Activated effector memory CD4-positive, alpha-beta T cell treated with Interleukin-2 at 50 U/mL for 16 hours (primary cell): ENCODE data around the gene KCNK17.

Experiments
- DNase-seq: peaks from one replicate; pipeline ENCODE4 v3.0.0-alpha.2; 2020

The KCNK17 gene

DNA sequence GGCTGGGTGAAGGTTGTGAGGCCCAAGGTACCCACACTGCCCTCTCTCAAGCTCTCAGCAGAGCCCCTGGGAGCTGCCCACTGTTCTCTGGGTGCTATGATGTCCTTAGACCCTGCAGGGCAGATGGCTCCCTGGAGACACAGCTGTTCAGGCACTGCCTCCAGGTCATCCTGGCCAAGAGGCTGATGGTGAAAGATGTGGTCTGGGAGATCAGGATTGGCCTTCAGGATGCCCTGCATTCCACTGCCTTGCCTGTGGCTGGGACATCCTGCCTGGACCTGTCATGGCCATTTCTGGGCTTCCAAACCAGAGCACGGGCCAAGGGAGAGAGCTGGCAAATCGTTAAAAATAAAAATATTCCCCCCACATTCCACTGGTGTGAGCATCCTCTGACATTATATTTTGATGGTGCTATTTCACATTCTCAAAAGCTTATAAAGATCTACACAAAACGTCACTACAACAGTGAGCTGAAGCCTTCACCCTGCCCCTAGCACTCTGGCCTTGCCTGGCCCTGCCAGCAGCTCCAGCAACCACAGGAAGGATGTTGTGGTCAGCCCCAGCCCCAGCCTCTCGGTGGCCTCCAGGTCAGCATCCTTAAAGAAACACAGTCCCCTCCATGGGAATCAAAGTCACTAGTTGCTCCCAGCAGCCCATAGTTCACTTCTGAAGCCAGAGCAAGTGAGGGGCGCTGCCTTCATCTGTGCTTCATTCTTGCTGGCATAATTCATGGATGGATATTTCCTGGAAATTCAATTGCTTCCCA is 21.7 kb upstream of the KCNK17 start:
- no peak for DNase-seq

DNA sequence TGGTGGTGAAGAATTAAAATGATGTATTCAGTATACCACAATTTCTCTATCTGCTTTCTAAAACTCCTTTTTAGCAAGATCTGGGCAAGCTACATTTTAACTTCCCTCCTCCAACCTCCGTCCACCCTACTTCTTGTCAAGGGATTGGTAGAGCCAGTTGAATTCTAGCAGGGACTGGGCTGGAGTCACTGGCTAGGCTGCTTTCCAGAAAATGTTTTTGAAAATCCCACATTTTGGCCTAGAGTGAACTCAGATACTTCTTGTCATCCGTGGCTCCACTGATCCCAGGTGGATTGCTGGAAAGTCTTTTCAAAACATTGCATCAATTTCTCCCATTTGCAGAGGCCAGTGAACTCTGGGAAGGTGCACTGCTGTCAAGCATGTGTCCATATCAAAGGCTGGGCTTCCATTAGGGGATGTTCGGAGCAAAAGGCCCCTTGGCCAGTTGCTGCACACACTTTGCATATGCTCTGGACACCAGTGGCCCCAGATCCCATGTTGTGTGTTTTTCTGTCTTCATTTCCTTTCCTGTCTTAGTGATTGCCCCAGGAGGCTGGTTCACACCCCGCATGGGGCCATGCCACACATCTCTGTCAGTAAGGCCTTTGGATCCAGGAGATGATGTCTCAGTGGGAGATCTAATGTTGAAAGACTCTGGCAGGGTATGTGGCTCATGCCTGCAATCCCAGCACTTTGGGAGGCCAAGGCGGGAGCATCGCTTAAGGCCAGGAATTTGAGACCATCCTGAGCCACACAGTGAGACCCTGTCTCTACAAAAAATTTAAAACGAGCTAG is 19.6 kb upstream of the KCNK17 start:
- no peak for DNase-seq

DNA sequence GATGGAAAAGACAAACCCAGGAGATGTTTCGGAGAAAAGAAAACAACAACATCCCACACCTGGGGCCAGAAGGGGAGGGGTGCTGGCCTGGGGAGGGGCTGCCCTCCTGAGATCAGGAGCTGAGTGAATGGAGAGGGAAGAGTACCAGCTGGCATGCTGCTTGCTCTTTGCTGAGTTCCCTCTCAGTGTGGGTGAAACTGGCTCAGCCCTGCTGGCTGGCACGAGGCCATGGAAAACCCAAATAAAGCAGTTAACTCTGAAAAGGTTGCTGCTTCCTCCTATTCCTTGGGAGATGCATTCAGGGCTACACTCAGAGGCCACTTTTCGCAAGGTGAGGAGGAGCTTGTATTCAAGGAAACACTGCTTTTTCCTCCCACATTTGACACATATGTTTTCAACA is 16.3 kb upstream of the KCNK17 start:
- no peak for DNase-seq

DNA sequence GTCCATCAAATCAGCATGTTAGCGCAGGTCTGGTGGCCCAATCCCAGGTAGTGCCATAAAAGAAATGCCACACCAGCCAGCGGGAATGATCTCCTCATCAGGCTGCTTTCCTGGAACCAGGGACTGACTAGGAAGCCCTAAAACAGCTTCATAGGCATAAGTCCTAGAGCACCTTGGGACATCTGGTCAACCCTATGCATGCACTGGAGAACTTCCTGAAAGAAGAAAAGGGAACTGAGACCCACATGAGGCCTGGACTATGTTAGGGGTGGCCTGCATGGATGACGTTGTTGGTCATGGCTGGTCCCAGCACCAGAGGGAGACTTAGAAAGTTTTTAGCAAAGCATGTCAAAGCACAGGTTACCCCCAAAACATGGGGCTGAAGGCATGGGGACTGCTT is 15.8 kb upstream of the KCNK17 start:
- DNase-seq = no peak

DNA sequence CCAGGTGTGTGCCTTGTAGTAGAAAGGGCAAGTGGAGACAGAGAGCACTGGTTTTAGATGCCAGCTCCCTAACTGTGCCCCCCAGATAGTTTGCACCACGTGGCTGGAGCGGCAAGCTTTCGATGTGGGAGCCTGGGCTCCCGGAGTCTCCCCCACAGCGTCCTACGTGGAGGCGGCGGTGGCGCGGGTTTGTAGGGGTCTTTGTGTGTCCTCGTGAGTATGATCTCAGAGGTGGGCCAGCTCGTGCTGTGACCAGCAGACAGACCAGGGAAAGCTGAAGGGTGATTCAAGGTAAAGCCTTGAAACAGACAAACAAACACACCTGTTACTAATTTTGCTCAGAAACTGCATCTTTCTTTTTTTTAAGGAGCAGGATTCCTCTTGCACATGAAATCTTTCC is 13.8 kb upstream of the KCNK17 start:
- no peak for DNase-seq

DNA sequence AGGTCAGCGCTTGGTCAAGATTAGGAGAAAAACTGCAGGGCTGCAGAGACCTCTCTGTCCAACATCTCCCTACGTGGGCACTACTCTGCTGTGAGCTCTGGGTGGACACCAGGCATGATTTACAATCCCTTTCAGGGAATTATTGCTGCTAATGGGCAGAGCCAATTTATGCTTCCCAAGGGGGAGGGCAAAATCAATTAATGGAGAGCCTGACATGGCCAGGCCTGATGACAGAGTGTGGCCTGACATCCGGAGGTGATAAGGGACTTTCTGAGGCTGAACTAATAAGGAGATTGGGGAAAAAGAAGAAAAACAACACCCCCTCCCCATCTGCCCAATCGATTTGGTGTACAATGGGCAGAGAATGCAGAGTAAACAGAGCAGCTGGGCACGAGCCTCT is 13.3 kb upstream of the KCNK17 start:
- DNase-seq = no peak

DNA sequence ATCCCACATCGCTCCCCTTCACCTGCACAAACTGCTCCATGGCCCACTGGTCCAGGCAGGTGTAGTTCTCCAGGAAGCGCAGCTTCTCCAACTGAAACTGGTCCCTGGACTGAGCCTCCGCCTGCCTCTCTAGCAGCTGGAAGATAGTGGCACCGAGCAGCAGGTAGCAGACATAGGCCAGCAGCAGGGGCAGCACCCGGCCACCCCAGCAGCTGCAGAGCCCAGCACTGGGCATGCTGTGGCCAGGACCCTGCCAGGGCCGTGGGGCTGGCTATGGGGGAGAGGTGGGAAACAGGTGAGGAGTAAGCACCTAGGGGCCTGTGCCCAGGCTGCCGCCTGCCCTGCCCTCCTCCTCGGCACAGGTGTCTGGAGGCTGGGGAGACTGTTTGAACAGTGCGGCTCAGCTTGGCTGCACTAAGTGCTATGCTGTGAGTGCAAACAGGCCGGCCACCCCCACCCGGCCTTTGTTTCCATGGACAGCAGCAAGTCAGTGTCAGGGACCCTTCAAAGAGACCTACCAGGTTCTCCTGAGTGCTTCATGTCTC is 8.2 kb upstream of the KCNK17 start, which contains the start of gene KCNK16:
TSS of gene KCNK16 (minus strand) at position 397 of the 545 bp plus-strand sequence. CDS start at position 235, 162 bp downstream.
- DNase-seq = no peak

DNA sequence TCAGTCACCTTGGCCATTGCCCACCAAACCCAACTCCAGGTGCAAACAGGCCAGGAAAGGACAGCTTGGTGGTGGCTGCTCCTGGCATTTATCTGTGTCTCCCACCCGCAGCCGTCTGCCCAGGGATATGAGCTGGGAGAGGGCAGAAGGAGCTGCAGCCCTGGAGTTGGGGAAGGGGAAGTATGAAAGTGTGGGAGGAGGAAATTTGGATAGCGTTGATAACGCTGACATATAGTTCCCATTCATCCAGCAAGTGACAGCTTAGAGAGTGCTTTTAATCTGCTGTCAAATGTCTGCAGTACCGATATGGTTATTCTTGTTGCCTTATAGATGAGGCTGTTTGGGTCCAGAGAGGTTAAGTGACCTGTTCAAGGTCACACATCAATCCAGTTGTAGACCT is 7.5 kb upstream of the KCNK17 start:
- DNase-seq = no peak

DNA sequence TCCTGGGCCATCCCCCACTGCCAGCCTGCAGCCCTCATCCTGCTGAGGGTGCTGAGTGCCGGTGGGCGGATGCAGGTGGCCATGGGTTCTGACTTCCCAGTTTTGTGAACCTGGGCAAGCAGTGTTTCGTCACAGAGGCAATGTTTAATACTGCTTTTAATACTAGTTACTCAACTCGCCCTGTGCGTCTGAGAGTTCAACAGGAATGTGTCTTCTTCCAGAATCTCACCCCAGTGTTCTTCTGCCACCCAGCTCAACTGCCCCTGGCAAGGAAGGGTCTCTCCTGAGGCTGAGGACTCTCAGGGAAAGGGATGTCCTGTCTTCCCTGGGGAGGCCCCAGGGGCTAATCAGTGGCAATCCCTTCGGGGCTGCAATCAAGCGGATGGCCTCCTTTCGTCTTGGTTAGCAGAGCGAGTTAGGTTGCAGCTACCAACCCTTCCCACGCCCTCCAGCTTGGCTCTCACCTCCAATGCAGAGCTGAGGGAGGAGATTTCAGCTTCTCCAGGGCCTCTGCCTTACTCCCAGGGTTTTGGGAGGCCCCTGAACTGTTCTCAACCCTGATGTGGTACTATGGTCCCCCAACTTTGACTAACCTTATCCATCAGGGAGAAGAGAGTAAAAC is 6.3 kb upstream of the KCNK17 start:
- DNase-seq = no peak

DNA sequence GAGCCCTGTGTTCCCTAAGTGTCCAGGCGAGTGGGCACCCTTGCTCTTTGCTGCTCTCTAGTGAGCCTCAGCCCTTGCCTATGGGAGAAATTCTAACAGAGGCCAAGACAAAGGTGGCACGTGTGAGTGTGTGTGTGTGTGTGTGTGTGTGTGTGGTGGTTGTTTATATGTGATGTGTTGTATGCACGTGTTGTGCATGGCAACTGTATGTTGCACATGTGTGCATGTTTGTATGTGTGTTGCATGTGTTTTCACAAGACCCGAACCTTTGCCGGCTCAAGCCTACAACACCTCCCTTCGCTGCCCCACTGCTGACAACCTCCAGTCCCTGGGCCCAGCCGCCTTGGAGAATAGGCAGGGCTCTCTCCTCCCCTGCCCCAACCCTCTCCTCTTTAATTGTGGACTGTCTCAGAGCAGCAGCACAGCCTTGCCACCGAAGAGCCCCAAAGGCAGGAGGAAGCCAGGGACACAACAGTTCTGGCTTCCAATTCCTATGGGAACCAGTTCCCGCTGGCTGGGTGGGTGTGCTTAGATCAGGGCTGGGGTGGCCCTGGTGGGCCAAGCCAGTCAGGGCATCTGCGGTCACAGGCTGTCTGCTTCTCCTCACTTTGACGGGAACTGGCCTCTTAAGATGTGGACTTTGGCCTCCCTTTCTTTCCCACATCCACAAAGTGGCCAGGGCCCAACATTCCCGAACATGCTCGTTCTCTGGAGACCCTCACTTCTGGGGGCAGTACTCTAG is 5.6 kb upstream of the KCNK17 start:
- no peak for DNase-seq

DNA sequence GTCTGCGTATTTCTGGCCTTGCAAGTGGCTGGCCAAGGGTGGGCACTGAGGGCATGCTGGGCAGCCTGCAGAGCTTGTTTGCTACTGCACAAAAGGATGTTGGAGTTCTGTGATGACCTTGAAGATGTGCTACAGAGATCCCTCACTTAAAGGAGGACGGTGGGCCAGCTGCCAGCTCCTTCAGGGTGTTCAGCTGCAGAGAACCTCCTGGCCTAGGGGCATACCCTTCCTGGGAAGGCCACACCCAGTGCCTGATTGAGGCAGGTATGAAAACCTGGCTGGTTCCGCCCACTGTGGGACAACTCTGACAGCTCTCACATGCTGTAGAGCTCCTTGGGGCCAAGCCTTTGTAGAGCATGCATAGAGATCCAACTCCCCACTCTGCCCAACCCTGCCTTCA is 3.0 kb upstream of the KCNK17 start:
- no peak for DNase-seq

DNA sequence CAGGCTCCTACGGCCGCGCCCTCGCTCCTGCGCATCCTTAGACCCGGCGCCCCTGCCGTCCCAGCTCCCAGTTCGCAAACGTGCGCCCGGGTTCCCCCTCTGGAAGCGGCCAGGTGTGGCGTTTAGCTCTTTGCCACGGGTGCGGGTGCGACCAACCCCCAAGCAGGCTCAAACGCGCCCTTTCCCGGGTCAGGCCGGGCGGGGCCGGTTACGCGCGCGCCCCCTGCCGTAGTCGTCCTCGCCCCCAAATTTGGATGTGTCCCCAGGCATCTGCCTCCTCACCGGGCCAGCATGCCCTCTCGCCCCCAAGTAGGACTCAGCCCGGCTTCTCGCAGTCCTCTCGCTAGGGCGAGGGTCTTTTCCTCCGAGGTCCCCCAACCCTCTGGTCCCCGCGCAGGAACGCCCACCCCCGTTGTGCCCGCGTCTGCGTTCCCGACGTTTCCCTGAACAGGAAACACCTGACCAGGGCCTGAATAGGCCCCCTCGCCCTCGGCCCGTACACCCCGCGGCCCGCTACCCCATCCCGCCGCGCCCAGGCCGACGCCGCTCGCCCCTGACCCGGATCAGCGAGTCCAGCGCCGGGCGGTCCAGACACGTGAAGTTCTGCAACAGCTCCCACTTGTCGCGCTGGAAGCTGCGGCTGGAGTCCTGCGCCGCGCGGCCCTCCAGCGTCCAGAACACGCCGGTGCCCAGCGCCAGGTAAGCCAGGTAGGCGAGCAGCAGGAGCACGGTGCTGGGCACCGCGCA is 520 bp downstream of the KCNK17 start:
- DNase-seq = no peak

DNA sequence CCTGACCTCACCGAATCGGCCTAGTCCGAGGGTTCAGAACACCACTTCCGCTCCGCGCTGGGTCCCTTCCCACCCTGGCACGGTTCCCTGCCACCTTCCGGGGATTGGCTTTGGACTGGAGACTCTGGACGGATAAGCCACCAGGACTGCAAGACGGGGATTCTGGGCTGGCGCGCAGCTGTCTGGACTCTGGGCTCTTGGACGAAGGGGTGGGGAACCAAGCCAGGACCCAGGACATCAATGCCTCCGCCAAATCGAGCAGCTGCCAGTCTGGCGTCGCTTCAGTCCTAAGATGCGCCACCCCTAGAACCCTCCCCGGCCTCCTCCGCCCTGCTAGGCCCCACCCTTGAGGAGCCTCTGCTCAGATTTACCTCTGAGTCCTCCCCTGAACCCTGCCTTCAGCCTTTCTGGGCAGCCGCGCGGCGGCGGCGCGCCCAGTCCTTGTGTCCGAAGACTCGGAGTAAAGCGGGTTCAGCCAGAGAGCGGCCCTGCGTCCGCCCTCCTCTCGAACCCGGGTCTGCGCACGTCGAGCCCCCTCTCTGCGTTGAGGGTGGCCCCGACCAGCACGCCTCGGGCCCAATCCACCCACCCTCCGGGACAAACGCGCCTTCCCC is 1.2 kb downstream of the KCNK17 start:
- no peak for DNase-seq

DNA sequence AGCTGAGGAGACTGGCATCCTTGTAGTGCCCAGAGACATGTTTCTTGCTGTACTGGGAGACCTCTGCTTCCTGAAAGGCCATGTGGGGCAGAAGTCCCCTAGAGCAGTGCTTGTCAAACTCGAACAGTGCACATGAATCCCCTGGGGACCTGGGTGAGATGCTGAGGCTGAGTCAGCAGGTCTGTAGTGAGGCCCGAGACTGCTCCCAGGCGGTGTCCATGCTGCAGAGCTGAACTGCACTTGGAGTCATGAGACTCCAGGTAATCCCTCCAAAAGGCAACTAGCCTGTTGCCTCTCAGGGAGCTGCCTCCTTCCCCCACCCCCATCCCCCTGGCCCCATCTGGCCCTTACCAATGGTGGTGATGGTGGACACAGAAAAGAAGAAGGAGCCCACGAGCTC is 3.7 kb downstream of the KCNK17 start:
- DNase-seq = no peak

DNA sequence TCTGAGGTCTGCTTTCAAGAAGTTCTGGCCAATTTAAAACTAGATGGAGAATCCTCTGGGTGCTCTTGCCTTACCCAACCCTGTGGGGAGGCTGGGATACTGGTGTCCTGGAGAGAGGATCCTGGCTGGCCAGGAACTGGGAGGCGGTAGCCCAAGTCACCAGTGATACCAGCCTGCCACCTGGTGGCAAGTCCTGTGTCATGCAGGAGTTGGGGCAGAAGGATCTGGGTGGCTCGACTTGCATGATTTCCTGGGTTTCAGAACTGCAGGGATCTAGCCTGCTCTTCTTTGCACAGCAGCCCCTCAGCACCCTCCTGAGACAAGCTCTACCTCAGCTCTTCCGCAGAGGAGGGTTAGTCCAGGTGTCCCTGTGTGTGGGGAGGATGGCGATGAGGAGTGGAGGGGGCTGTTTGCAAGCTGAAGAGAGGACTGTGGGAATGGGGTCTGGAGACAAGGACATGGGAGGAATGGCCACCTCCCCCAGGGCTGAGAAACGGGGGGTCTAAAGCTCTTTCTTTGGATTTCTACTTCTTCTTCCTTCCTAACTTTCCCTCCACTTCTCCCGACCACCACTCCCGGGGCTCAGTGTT is 4.2 kb downstream of the KCNK17 start:
- peak; percentile 30 for DNase-seq

DNA sequence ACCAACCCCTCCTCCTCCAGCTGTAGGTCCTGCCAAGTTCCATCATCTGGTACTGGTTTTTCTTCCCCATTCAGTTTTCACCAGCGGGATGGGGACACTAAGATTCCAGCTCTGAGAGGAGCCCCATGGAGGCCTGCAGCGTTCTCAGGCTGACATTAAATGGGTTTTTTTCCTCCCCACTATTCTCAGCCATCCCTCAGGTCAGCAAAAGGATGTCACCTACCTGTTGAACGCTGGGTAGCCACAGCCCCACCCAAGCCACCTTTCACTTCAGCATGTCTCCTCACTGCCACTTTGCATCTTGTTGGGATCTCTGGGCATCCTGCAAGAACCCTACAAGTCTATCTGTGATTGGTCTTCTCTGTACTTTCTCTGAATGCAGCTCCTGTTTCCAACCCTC is 6.8 kb downstream of the KCNK17 start:
- DNase-seq = no peak

DNA sequence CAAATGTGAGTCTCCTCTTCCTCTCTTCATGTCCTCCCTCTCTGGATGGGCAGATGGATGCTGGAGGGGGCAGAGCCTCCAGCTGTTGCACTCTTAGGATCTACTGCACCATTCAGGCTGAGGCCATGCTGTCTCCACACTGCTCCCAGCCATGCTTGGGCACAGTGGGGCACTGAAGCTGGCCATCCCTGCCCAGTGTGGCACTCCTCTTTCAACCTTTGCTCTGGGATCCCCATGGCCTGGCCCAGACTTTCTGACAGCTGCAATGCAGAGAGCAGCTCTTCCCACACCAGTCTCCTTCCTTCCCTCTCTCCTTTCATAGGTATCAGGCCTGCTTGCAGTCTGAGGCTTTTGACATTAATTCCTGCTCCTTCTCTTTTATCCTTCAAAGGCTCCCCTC is 9.3 kb downstream of the KCNK17 start:
- DNase-seq = no peak

DNA sequence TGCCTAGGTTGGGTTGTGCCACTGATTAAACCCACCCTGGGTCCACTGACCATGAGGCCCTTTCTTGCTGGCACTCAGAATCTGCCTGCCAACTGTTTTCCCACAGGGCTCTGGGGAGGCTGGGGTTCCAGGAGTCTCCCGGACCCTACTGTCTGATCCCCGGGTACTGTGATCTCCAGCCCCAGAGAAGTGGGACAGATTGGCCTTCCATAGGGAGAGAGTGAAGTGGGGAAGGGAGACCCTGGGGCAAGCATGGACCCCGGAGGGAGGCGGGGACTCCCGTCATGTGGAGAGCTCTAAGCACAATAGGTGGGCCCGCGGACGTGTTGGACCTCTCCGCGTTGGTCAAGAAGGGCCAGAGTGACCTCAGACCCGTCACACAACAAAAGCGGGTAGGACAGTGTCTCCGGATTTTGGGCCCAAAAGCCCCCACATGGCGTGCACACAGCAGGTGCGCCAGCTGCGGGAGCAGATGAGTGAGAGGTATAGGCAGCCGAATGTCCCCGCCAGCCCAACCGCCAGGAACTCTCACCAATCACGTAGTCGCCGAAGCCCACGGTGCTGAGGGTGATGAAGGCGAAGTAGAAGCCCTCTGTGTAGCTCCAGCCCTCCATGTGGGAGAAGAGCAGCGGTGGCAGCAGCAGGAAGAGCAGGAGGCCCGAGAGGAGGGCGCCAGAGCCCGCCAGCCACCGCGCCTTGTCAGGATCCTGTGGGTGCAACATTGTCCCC is 10.6 kb downstream of the KCNK17 start:
- DNase-seq = no peak

DNA sequence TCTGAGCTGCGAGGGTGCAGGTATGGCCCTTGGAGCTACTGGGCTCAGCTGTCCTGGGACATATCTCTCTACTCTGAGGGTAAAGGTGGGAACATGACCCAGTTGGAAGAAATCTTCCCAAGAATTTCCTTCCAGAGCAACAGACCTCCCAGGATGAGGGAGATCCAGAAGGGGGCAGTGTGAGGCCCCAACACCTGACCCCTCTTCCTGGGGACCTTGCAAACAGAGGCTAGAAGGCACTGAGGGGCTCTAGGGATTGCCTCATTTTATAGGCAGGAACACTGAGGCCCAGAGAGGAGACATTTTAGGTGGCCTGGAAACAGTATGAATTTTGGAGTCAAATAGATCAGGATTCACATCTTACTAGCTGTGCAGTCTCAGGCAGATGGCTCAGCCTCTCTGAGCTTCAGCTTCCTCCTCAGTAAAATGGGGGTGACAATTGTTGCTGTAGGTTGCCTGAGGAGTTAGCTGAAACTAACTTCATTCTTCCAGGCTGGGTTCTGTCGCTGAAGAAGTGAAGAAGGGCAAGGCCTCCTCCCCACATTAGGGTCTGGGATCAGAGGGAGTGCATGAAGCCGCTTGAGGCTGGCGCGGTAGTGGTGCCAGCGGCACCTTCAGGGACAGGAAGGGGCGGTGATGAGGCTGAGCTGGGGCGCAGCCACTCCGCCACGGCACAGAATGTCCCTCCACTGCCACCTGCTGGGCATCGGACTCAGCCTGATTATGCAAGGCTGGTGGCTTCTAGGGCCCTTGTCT is 11.4 kb downstream of the KCNK17 start:
- peak; percentile 75 for DNase-seq

DNA sequence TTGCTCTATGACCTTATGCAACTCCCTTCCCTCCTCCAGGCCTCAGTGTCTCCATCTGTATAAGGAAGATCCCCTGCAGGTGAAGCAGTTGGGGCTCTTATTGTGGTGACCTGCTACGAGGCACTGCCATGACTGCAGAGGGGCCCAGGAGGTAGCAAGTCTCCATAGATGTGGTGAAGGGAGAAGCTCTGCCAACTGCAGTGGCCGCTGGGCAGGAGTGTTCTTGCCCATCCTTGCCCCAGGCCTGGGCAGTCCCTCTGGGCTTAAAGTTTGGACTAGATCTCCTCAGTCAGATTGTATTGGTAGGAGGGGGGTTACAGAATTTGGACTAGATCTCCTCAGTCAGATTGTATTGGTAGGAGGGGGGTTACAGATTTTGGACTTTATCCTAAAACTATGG is 12.2 kb downstream of the KCNK17 start:
- DNase-seq = no peak
